Medulla oblongata (tissue), 1 donor: ENCODE results near the gene GRIK2.

Experiments
- DNase-seq: peaks from one replicate; pipeline ENCODE4 v3.0.0-alpha.2; 2015; ENCODE audit errors: extremely low spot score

Gene GRIK2

GRCh38 chr6:101779051-101779844 lies 385.7 kb downstream of the GRIK2 start:
- DNase-seq = no peak

- DNase-seq = no peak
Measured at GRCh38 chr6:101783287-101783686, 389.8 kb downstream of the GRIK2 start.

- no peak for DNase-seq
Measured at GRCh38 chr6:101784094-101784493, 390.6 kb downstream of the GRIK2 start.

GRCh38 chr6:101799531-101799930 lies 406.0 kb downstream of the GRIK2 start:
- no peak for DNase-seq

- DNase-seq = no peak
Measured at GRCh38 chr6:101800598-101800997, 407.1 kb downstream of the GRIK2 start.

- DNase-seq = no peak
Measured at GRCh38 chr6:101803136-101803535, 409.6 kb downstream of the GRIK2 start.

GRCh38 chr6:101806241-101806640 lies 412.7 kb downstream of the GRIK2 start:
- DNase-seq = no peak

- no peak for DNase-seq
Measured at GRCh38 chr6:101811108-101811507, 417.6 kb downstream of the GRIK2 start.

GRCh38 chr6:101816716-101817115 lies 423.2 kb downstream of the GRIK2 start:
- no peak for DNase-seq

- DNase-seq = no peak
Measured at GRCh38 chr6:101818051-101818450, 424.5 kb downstream of the GRIK2 start.

- no peak for DNase-seq
Measured at GRCh38 chr6:101824551-101825345, 431.2 kb downstream of the GRIK2 start.

GRCh38 chr6:101826269-101826668 lies 432.8 kb downstream of the GRIK2 start:
- DNase-seq = no peak

GRCh38 chr6:101826678-101827077 lies 433.2 kb downstream of the GRIK2 start:
- DNase-seq = no peak

- no peak for DNase-seq
Measured at GRCh38 chr6:101830501-101831031, 437.1 kb downstream of the GRIK2 start.

- DNase-seq = no peak
Measured at GRCh38 chr6:101832371-101832770, 438.9 kb downstream of the GRIK2 start.

- no peak for DNase-seq
Measured at GRCh38 chr6:101840100-101840499, 446.6 kb downstream of the GRIK2 start.

GRCh38 chr6:101845172-101845571 lies 451.7 kb downstream of the GRIK2 start:
- no peak for DNase-seq

GRCh38 chr6:101845621-101846020 lies 452.1 kb downstream of the GRIK2 start:
- DNase-seq = no peak

GRCh38 chr6:101847690-101848089 lies 454.2 kb downstream of the GRIK2 start:
- DNase-seq = no peak

GRCh38 chr6:101851911-101852310 lies 458.4 kb downstream of the GRIK2 start:
- no peak for DNase-seq

- DNase-seq = no peak
Measured at GRCh38 chr6:101853231-101854085, 459.9 kb downstream of the GRIK2 start.

GRCh38 chr6:101876431-101876830 lies 482.9 kb downstream of the GRIK2 start:
- DNase-seq = no peak
